GM12878 (cell line): ENCODE measurements around the gene KMO. TPM values are rescaled to one million over a fixed set of nuclear protein-coding genes. Genes with fewer than 3 reads are reported as not detected.

ENCODE experiments used
- BACH1 ChIP-seq: fragments of 450-650 bp; IDR thresholded peaks from 2 replicates; pipeline ENCODE4 v1.6.1; 2017; ENCODE audit warnings: mild to moderate bottlenecking, borderline replicate concordance
- BMI1 ChIP-seq: fragments of 450-650 bp; IDR thresholded peaks from 2 replicates; pipeline ENCODE4 v1.6.1; 2016; ENCODE audit warnings: mild to moderate bottlenecking, moderate library complexity, borderline replicate concordance
- CBFB ChIP-seq: IDR thresholded peaks from 2 replicates; pipeline ENCODE4 v1.6.1; 2016; ENCODE audit warnings: antibody characterized with exemption, low read depth
- CBX5 ChIP-seq: sonication (generic); IDR thresholded peaks from 2 replicates; pipeline ENCODE4 v1.6.1; 2016; ENCODE audit warnings: low read depth, moderate library complexity, mild to moderate bottlenecking, inconsistent platforms
- EZH2 ChIP-seq: IDR thresholded peaks from 2 replicates; pipeline ENCODE4 v1.6.1; 2012; ENCODE audit warnings: low read depth, mild to moderate bottlenecking, control low read depth, inconsistent platforms, low read length, borderline replicate concordance; ENCODE audit not compliant: control insufficient read depth
- GABPA ChIP-seq: IDR thresholded peaks from 2 replicates; pipeline ENCODE4 v1.6.1; 2014; ENCODE audit warnings: antibody characterized with exemption, low read depth, mild to moderate bottlenecking, inconsistent platforms
- HCFC1 ChIP-seq: fragments of 150-350 bp; IDR thresholded peaks from 2 replicates; pipeline ENCODE4 v1.6.1; 2014; ENCODE audit warnings: low read length
- JUND ChIP-seq: IDR thresholded peaks from 2 replicates; pipeline ENCODE4 v1.6.1; 2012; ENCODE audit warnings: low read depth, mild to moderate bottlenecking, low read length, improper control_type of control experiment, moderate library complexity
- PAX5 ChIP-seq: IDR thresholded peaks from 2 replicates; pipeline ENCODE4 v1.6.1; 2011; ENCODE audit warnings: low read depth, low read length, borderline replicate concordance
- PAX8 ChIP-seq: fragments of 450-650 bp; IDR thresholded peaks from 2 replicates; pipeline ENCODE4 v1.6.1; 2017; ENCODE audit warnings: mild to moderate bottlenecking, moderate library complexity
- POLR2AphosphoS5 ChIP-seq: IDR thresholded peaks from 2 replicates; pipeline ENCODE4 v1.6.1; 2011; ENCODE audit warnings: mild to moderate bottlenecking, low read length, inconsistent platforms
- RAD21 ChIP-seq: IDR thresholded peaks from 2 replicates; pipeline ENCODE4 v1.6.1; 2011; ENCODE audit warnings: mild to moderate bottlenecking, low read depth, low read length, moderate library complexity; ENCODE audit not compliant: insufficient read depth
- RBBP5 ChIP-seq: fragments of 200-600 bp; sonication (generic); conservative IDR thresholded peaks from 2 replicates; pipeline ENCODE4 v1.6.1; 2016
- RCOR1 ChIP-seq: conservative IDR thresholded peaks from 2 replicates; pipeline ENCODE4 v1.6.1; 2012; ENCODE audit warnings: low read depth, low read length, improper control_type of control experiment
- RUNX3 ChIP-seq: IDR thresholded peaks from 2 replicates; pipeline ENCODE4 v1.6.1; 2012; ENCODE audit warnings: low read length, inconsistent platforms
- SMARCA5 ChIP-seq: fragments of 450-650 bp; IDR thresholded peaks from 2 replicates; pipeline ENCODE4 v1.6.1; 2017; ENCODE audit warnings: mild to moderate bottlenecking
- SREBF1 ChIP-seq: IDR thresholded peaks from 2 replicates; pipeline ENCODE4 v1.6.1; 2012; ENCODE audit warnings: mild to moderate bottlenecking, low read length
- ZNF207 ChIP-seq: fragments of 450-650 bp; IDR thresholded peaks from 2 replicates; pipeline ENCODE4 v1.6.1; 2014; ENCODE audit warnings: antibody characterized with exemption, mild to moderate bottlenecking, borderline replicate concordance
- ZNF274 ChIP-seq: IDR thresholded peaks from one replicate; pipeline ENCODE4 v1.8.0; 2011; ENCODE audit not compliant: insufficient read length, insufficient read depth
- polyA plus RNA-seq, 11 experiments: library from polyadenylated mRNA; depleted of rRNA in 4 of 11; unstranded in 6 of 11; stranded (reverse) in 5 of 11; fragments of >200 nt; fragmentation: Nextera tagmentation in 4 of 11; fragmentation: Illumina TruSeq in 1 of 11; extraction: Ambion mirVana in 4 of 11; extraction: Trizol in 1 of 11; gene quantifications; 1 replicate in 1 of 11; 2 replicates in 10 of 11; pipeline versions ENCODE4 v1.2.1 to v1.2.3, GENCODE V29; 2011 to 2016; ENCODE audit warnings: inconsistent platforms in 2 of 11, missing spikeins in 2 of 11, low read depth in 1 of 11
- total RNA-seq, 4 experiments: library from RNA; depleted of rRNA in 3 of 4; stranded (reverse); fragments of >200 nt in 3 of 4; fragmentation: Illumina TruSeq in 1 of 4; extraction: Trizol in 1 of 4; gene quantifications; 2 replicates each; pipeline versions ENCODE4 v1.2.1 to v1.2.3, GENCODE V29; 2013 to 2021
- TF ChIP-seq, protein P1 (sequence below): IDR thresholded peaks from 2 replicates; pipeline ENCODE4 v1.6.1; 2011; ENCODE audit warnings: borderline replicate concordance, low read depth, mild to moderate bottlenecking, moderate library complexity, low read length; ENCODE audit not compliant: insufficient read depth, poor library complexity, severe bottlenecking
- TF ChIP-seq, protein P2 (sequence below): fragments of 450-650 bp; formaldehyde crosslinking; IDR thresholded peaks from 2 replicates; pipeline ENCODE4 v1.5.0; 2022; ENCODE audit warnings: mild to moderate bottlenecking, missing genetic modification characterization
- TF ChIP-seq, protein P3 (sequence below): fragments of 150-350 bp; IDR thresholded peaks from 2 replicates; pipeline ENCODE4 v1.6.1; 2016; ENCODE audit warnings: low read depth, low read length
- TF ChIP-seq, protein P4 (sequence below): fragments of 450-650 bp; IDR thresholded peaks from 2 replicates; pipeline ENCODE4 v1.6.1; 2014; ENCODE audit warnings: mild to moderate bottlenecking

Gene KMO
- total and polyA plus RNA-seq, 10 of the 15 experiments (the other 5 are each of a cell fraction or from before 2014, with no cell fraction given), result 0.68 to 5.9 (median 1.5) TPM

DNA sequence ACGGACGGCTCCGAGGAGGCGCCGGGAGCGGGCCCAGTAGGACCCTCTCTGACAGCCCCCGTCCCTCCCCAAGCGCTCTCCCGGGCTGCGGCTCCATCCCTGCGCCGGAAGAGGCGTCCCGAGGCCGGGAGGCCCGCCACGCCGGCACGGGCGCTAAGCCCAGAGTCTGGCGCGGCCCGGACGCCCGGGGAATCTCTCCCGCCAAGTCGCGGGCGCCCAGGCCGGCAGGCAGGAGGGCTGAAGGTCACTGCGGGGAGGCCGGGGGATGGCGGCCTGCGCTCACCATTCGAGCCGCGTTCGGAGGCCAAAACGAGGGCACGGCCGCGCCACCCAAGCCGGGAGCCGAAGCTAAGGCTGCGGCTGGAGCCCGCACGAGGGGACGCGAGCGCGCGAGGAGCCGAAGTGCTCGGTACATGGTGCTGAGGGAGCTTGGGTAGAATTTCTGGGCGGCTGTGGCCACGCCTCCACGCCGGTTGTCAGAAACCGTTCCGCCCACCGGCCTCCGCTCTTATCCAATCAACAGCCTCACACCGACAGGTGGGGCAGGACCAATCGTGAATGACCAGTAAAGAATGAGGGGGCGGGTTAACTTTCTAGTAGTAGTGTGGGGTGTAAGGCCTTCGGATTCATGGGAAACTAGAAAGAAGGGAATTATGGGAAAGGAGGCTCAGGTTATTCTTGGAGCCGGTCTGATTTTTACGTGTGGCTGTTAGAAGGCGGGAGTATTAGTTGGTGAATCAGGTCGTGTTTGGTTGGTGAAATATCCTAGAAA is 12.7 kb upstream of the KMO start, which contains the start of gene FH (continued):
- TF ChIP-seq, protein P1, sequence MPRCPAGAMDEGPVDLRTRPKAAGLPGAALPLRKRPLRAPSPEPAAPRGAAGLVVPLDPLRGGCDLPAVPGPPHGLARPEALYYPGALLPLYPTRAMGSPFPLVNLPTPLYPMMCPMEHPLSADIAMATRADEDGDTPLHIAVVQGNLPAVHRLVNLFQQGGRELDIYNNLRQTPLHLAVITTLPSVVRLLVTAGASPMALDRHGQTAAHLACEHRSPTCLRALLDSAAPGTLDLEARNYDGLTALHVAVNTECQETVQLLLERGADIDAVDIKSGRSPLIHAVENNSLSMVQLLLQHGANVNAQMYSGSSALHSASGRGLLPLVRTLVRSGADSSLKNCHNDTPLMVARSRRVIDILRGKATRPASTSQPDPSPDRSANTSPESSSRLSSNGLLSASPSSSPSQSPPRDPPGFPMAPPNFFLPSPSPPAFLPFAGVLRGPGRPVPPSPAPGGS, result no peak
- TF ChIP-seq PAX5, result no peak
- TF ChIP-seq ZNF207, result no peak
- no peak for TF ChIP-seq SREBF1
- TF ChIP-seq, protein P2, sequence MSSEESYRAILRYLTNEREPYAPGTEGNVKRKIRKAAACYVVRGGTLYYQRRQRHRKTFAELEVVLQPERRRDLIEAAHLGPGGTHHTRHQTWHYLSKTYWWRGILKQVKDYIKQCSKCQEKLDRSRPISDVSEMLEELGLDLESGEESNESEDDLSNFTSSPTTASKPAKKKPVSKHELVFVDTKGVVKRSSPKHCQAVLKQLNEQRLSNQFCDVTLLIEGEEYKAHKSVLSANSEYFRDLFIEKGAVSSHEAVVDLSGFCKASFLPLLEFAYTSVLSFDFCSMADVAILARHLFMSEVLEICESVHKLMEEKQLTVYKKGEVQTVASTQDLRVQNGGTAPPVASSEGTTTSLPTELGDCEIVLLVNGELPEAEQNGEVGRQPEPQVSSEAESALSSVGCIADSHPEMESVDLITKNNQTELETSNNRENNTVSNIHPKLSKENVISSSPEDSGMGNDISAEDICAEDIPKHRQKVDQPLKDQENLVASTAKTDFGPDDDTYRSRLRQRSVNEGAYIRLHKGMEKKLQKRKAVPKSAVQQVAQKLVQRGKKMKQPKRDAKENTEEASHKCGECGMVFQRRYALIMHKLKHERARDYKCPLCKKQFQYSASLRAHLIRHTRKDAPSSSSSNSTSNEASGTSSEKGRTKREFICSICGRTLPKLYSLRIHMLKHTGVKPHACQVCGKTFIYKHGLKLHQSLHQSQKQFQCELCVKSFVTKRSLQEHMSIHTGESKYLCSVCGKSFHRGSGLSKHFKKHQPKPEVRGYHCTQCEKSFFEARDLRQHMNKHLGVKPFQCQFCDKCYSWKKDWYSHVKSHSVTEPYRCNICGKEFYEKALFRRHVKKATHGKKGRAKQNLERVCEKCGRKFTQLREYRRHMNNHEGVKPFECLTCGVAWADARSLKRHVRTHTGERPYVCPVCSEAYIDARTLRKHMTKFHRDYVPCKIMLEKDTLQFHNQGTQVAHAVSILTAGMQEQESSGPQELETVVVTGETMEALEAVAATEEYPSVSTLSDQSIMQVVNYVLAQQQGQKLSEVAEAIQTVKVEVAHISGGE (CRISPR knock-in tag), result no peak
- TF ChIP-seq, protein P3, sequence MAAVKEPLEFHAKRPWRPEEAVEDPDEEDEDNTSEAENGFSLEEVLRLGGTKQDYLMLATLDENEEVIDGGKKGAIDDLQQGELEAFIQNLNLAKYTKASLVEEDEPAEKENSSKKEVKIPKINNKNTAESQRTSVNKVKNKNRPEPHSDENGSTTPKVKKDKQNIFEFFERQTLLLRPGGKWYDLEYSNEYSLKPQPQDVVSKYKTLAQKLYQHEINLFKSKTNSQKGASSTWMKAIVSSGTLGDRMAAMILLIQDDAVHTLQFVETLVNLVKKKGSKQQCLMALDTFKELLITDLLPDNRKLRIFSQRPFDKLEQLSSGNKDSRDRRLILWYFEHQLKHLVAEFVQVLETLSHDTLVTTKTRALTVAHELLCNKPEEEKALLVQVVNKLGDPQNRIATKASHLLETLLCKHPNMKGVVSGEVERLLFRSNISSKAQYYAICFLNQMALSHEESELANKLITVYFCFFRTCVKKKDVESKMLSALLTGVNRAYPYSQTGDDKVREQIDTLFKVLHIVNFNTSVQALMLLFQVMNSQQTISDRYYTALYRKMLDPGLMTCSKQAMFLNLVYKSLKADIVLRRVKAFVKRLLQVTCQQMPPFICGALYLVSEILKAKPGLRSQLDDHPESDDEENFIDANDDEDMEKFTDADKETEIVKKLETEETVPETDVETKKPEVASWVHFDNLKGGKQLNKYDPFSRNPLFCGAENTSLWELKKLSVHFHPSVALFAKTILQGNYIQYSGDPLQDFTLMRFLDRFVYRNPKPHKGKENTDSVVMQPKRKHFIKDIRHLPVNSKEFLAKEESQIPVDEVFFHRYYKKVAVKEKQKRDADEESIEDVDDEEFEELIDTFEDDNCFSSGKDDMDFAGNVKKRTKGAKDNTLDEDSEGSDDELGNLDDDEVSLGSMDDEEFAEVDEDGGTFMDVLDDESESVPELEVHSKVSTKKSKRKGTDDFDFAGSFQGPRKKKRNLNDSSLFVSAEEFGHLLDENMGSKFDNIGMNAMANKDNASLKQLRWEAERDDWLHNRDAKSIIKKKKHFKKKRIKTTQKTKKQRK, result no peak
- TF ChIP-seq RCOR1, result no peak
- TF ChIP-seq PAX8, result no peak
- TF ChIP-seq, protein P4, sequence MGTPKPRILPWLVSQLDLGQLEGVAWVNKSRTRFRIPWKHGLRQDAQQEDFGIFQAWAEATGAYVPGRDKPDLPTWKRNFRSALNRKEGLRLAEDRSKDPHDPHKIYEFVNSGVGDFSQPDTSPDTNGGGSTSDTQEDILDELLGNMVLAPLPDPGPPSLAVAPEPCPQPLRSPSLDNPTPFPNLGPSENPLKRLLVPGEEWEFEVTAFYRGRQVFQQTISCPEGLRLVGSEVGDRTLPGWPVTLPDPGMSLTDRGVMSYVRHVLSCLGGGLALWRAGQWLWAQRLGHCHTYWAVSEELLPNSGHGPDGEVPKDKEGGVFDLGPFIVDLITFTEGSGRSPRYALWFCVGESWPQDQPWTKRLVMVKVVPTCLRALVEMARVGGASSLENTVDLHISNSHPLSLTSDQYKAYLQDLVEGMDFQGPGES, result peak; percentile 52; the same call in 1 of the 2 replicates
- no peak for TF ChIP-seq JUND
- no peak for TF ChIP-seq HCFC1
- TF ChIP-seq SMARCA5, result no peak
- no peak for TF ChIP-seq CBFB
- TF ChIP-seq EZH2, result no peak
- no peak for TF ChIP-seq GABPA
- peak; percentile 38; the same call in 1 of the 2 replicates for TF ChIP-seq RUNX3
- peak; percentile 94 for TF ChIP-seq BACH1
- peak; percentile 88 for TF ChIP-seq POLR2AphosphoS5
- TF ChIP-seq RAD21, result no peak
- no peak for TF ChIP-seq ZNF274
- no peak for TF ChIP-seq RBBP5
- no peak for TF ChIP-seq BMI1
- TF ChIP-seq CBX5, result 0 out of 2 replicates have a peak, but pooled peaks have one; percentile 12
